Measurements from ENCODE around the gene CFAP107. TPM values are rescaled to one million over a fixed set of nuclear protein-coding genes. Genes with fewer than 3 reads are reported as not detected.

Gene CFAP107
- total and polyA plus RNA-seq, 3 experiments from 2014 or later, result not detected

- Histone ChIP-seq H3K27ac (ENCODE audit: low read depth, low read length) (no peak overlapping the region), H3K27me3 (ENCODE audit: insufficient read depth, low read length, poor library complexity, severe bottlenecking) (no peaks in the 10 kb centered on the region), H3K9me3 (ENCODE audit: low read length) (peaks cover 11% of the 10 kb centered on the region), H3K36me3 (ENCODE audit: insufficient read depth, low read length) (no peaks in the 10 kb centered on the region), H3K4me3 (ENCODE audit: low read length) (no peak overlapping the region), H3K4me1 (ENCODE audit: insufficient read depth, low read length) (no peaks in the 10 kb centered on the region)
- H3K36me3 Mint-ChIP-seq, result peaks cover 1 to 9% (median 2%) of the 10 kb centered on the region in 3 donors
- CTCF ChIA-PET, result no interaction called here
- H3K4me1 Mint-ChIP-seq, result no peaks in the 10 kb centered on the region
- H3K27ac Mint-ChIP-seq, result no peak overlapping the region
- H3K9me3 Mint-ChIP-seq, result peaks cover 18 to 43% (median 36%) of the 10 kb centered on the region in 5 donors
- DNase-seq, result no peak
- POLR2A ChIA-PET, result no interaction called here
- no peak overlapping the region for H3K4me3 Mint-ChIP-seq
- peaks cover 26 to 55% of the 10 kb centered on the region in 2 donors for H3K27me3 Mint-ChIP-seq
Measured at GRCh38 chr1:12748778-12749355, 2.9 kb downstream of the CFAP107 start.

- Histone ChIP-seq H3K9me3 (ENCODE audit: low read length) (no peaks in the 10 kb centered on the region), H3K4me3 (ENCODE audit: low read length) (no peak overlapping the region), H3K27ac (ENCODE audit: low read depth, low read length) (no peak overlapping the region), H3K4me1 (ENCODE audit: insufficient read depth, low read length) (no peaks in the 10 kb centered on the region), H3K27me3 (ENCODE audit: insufficient read depth, low read length, poor library complexity, severe bottlenecking) (no peaks in the 10 kb centered on the region), H3K36me3 (ENCODE audit: insufficient read depth, low read length) (no peaks in the 10 kb centered on the region)
- H3K4me3 Mint-ChIP-seq, result no peak overlapping the region
- CTCF ChIA-PET, result no interaction called here
- peaks cover 7 to 10% (median 8%) of the 10 kb centered on the region in 5 donors for H3K9me3 Mint-ChIP-seq
- DNase-seq, result no peak
- no peaks in the 10 kb centered on the region for H3K4me1 Mint-ChIP-seq
- H3K36me3 Mint-ChIP-seq, result no peaks in the 10 kb centered on the region
- H3K27me3 Mint-ChIP-seq, result peaks cover 28 to 30% of the 10 kb centered on the region in 2 donors
- no peak overlapping the region for H3K27ac Mint-ChIP-seq
- POLR2A ChIA-PET, result no interaction called here
Measured at GRCh38 chr1:12754738-12755137, 8.7 kb downstream of the CFAP107 start.

- no peak overlapping the region for H3K27ac ChIP-seq (ENCODE audit: low read depth, low read length)
- Mint-ChIP-seq H3K36me3 (no peaks in the 10 kb centered on the region), H3K27ac (no peak overlapping the region), H3K27me3 (peaks cover 22 to 29% of the 10 kb centered on the region in 2 donors), H3K4me3 (no peak overlapping the region), H3K9me3 (no peaks in the 10 kb centered on the region), H3K4me1 (no peaks in the 10 kb centered on the region)
- no peak overlapping the region for H3K4me3 ChIP-seq (ENCODE audit: low read length)
- ChIA-PET POLR2A (no interaction called here), CTCF (no interaction called here)
- no peaks in the 10 kb centered on the region for H3K4me1 ChIP-seq (ENCODE audit: insufficient read depth, low read length)
- no peaks in the 10 kb centered on the region for H3K27me3 ChIP-seq (ENCODE audit: insufficient read depth, low read length, poor library complexity, severe bottlenecking)
- no peak for DNase-seq
- no peaks in the 10 kb centered on the region for H3K9me3 ChIP-seq (ENCODE audit: low read length)
- no peaks in the 10 kb centered on the region for H3K36me3 ChIP-seq (ENCODE audit: insufficient read depth, low read length)
Measured at GRCh38 chr1:12756273-12756672, 10.3 kb downstream of the CFAP107 start.

GRCh38 chr1:12756768-12757413, 10.9 kb downstream of the CFAP107 start:
- Histone ChIP-seq H3K4me1 (ENCODE audit: insufficient read depth, low read length) (no peaks in the 10 kb centered on the region), H3K27me3 (ENCODE audit: insufficient read depth, low read length, poor library complexity, severe bottlenecking) (no peaks in the 10 kb centered on the region), H3K27ac (ENCODE audit: low read depth, low read length) (no peak overlapping the region), H3K9me3 (ENCODE audit: low read length) (no peaks in the 10 kb centered on the region), H3K4me3 (ENCODE audit: low read length) (no peak overlapping the region), H3K36me3 (ENCODE audit: insufficient read depth, low read length) (no peaks in the 10 kb centered on the region)
- H3K27me3 Mint-ChIP-seq, result peaks cover 21 to 29% of the 10 kb centered on the region in 2 donors
- ChIA-PET POLR2A (no interaction called here), CTCF (no interaction called here)
- DNase-seq, result no peak
- H3K27ac Mint-ChIP-seq, result no peak overlapping the region
- H3K36me3 Mint-ChIP-seq, result no peaks in the 10 kb centered on the region
- H3K4me3 Mint-ChIP-seq, result no peak overlapping the region
- no peaks in the 10 kb centered on the region for H3K9me3 Mint-ChIP-seq
- no peaks in the 10 kb centered on the region for H3K4me1 Mint-ChIP-seq

GRCh38 chr1:12757836-12758235, 11.8 kb downstream of the CFAP107 start:
- CTCF ChIA-PET, result no interaction called here
- H3K4me1 Mint-ChIP-seq, result no peaks in the 10 kb centered on the region

GRCh38 chr1:12760256-12760795, 14.3 kb downstream of the CFAP107 start:
- H3K4me1 ChIP-seq (ENCODE audit: insufficient read depth, low read length), result no peaks in the 10 kb centered on the region
- peaks cover 13 to 32% of the 10 kb centered on the region in 2 donors for H3K27me3 Mint-ChIP-seq
- H3K36me3 Mint-ChIP-seq, result no peaks in the 10 kb centered on the region
- H3K27ac Mint-ChIP-seq, result no peak overlapping the region
- no peaks in the 10 kb centered on the region for H3K9me3 ChIP-seq (ENCODE audit: low read length)
- no peaks in the 10 kb centered on the region for H3K27me3 ChIP-seq (ENCODE audit: insufficient read depth, low read length, poor library complexity, severe bottlenecking)
- no peaks in the 10 kb centered on the region for H3K36me3 ChIP-seq (ENCODE audit: insufficient read depth, low read length)
- no peaks in the 10 kb centered on the region for H3K4me1 Mint-ChIP-seq
- no peak for DNase-seq
- CTCF ChIA-PET, result no interaction called here
- no peak overlapping the region for H3K4me3 Mint-ChIP-seq
- POLR2A ChIA-PET, result no interaction called here
- H3K27ac ChIP-seq (ENCODE audit: low read depth, low read length), result no peak overlapping the region
- peaks cover 0 to 2% (median 0%) of the 10 kb centered on the region in 5 donors for H3K9me3 Mint-ChIP-seq
- no peak overlapping the region for H3K4me3 ChIP-seq (ENCODE audit: low read length)

More at GRCh38 chr1:12757836-12758235, 11.8 kb downstream of the CFAP107 start:
- no peak overlapping the region for H3K27ac ChIP-seq (ENCODE audit: low read depth, low read length)
- Mint-ChIP-seq H3K27ac (no peak overlapping the region), H3K9me3 (no peaks in the 10 kb centered on the region), H3K4me3 (peak overlapping the region in 1 of 7 donors; percentile 6), H3K27me3 (peaks cover 21 to 29% of the 10 kb centered on the region in 2 donors), H3K36me3 (no peaks in the 10 kb centered on the region)
- no peak for DNase-seq
- POLR2A ChIA-PET, result no interaction called here
- H3K9me3 ChIP-seq (ENCODE audit: low read length), result no peaks in the 10 kb centered on the region
- H3K4me1 ChIP-seq (ENCODE audit: insufficient read depth, low read length), result no peaks in the 10 kb centered on the region
- no peaks in the 10 kb centered on the region for H3K27me3 ChIP-seq (ENCODE audit: insufficient read depth, low read length, poor library complexity, severe bottlenecking)
- H3K36me3 ChIP-seq (ENCODE audit: insufficient read depth, low read length), result no peaks in the 10 kb centered on the region
- H3K4me3 ChIP-seq (ENCODE audit: low read length), result no peak overlapping the region

- H3K27me3 Mint-ChIP-seq, result peaks cover 14 to 35% of the 10 kb centered on the region in 2 donors
- H3K27ac ChIP-seq (ENCODE audit: low read depth, low read length), result no peak overlapping the region
- no peaks in the 10 kb centered on the region for H3K4me1 ChIP-seq (ENCODE audit: insufficient read depth, low read length)
- H3K27me3 ChIP-seq (ENCODE audit: insufficient read depth, low read length, poor library complexity, severe bottlenecking), result no peaks in the 10 kb centered on the region
- H3K9me3 Mint-ChIP-seq, result peaks cover 0 to 2% (median 0%) of the 10 kb centered on the region in 5 donors
- H3K4me3 Mint-ChIP-seq, result no peak overlapping the region
- no peak overlapping the region for H3K27ac Mint-ChIP-seq
- H3K36me3 Mint-ChIP-seq, result no peaks in the 10 kb centered on the region
- no peaks in the 10 kb centered on the region for H3K36me3 ChIP-seq (ENCODE audit: insufficient read depth, low read length)
- H3K9me3 ChIP-seq (ENCODE audit: low read length), result no peaks in the 10 kb centered on the region
- CTCF ChIA-PET, result no interaction called here
- DNase-seq, result no peak
- no peaks in the 10 kb centered on the region for H3K4me1 Mint-ChIP-seq
- POLR2A ChIA-PET, result no interaction called here
- H3K4me3 ChIP-seq (ENCODE audit: low read length), result no peak overlapping the region
Measured at GRCh38 chr1:12761781-12762180, 15.8 kb downstream of the CFAP107 start.

GRCh38 chr1:12762766-12763165, 16.8 kb downstream of the CFAP107 start:
- Histone ChIP-seq H3K9me3 (ENCODE audit: low read length) (no peaks in the 10 kb centered on the region), H3K36me3 (ENCODE audit: insufficient read depth, low read length) (no peaks in the 10 kb centered on the region), H3K4me3 (ENCODE audit: low read length) (no peak overlapping the region), H3K27ac (ENCODE audit: low read depth, low read length) (no peak overlapping the region), H3K27me3 (ENCODE audit: insufficient read depth, low read length, poor library complexity, severe bottlenecking) (no peaks in the 10 kb centered on the region), H3K4me1 (ENCODE audit: insufficient read depth, low read length) (no peaks in the 10 kb centered on the region)
- Mint-ChIP-seq H3K27me3 (peaks cover 12 to 39% of the 10 kb centered on the region in 2 donors), H3K9me3 (peaks cover 0 to 2% (median 0%) of the 10 kb centered on the region in 5 donors), H3K36me3 (no peaks in the 10 kb centered on the region), H3K4me3 (no peak overlapping the region), H3K27ac (no peak overlapping the region), H3K4me1 (no peaks in the 10 kb centered on the region)
- DNase-seq, result no peak
- ChIA-PET POLR2A (no interaction called here), CTCF (no interaction called here)

All from CD8-positive, alpha-beta memory T cell (primary cell).